Uterus (tissue), 2 donors: ENCODE results near the gene ADAM10.

Experiments used
- POLR2A ChIP-seq, 2 donors: fragments of 450-650 bp; IDR thresholded peaks; one replicate each; pipeline ENCODE4 v1.6.1; 2016; ENCODE audit warnings: antibody characterized with exemption in 2 of 2, mild to moderate bottlenecking in 1 of 2, moderate library complexity in 1 of 2
- TF ChIP-seq, protein P1 (sequence below), 4 experiments: fragments of 200-600 bp in 2 of 4; fragments of 450-650 bp in 2 of 4; sonication (generic) in 2 of 4; IDR thresholded peaks; one replicate each; pipeline ENCODE4 v1.5.1; 2016 to 2019; ENCODE audit warnings: antibody characterized with exemption in 4 of 4, mild to moderate bottlenecking in 2 of 4, moderate library complexity in 1 of 4

DNA sequence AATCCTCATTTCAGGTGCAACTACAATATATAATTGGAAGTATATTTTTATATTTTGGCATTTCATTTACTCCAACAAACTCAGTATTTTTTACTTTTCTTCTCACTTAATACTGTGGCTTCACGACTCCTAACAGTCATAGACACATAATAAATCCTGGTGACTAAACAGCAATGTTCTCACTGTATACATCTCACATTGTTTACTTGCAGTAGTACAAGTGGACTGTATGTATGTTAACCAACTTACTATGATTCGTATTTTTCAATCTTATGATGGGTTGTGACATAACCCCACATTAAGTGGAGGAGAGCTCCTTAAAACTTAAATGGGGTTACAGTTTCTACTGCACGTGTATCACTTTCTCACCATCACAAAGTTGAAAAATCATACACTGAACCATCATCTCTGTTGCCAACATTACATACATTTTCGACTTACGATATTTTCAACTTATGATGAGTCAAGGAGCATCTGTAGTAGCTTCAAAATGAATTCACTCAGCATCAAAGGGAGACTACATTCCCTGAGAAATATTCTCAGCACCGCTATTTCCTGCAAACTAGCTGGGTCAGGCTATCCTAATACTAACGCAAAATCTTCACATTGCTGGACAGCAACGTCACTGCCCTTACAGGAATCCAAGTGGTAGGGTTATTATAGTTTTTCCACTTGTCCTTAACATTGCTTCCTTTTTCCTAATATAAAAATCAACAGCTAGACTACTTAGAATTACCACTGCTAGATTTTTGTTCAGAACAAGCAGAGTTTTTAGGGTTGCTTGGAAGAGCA, 7.3 kb downstream of the ADAM10 start:
- no peak for TF ChIP-seq POLR2A (IDR thresholded peaks at IDR 0.05)
- TF ChIP-seq, protein P1, sequence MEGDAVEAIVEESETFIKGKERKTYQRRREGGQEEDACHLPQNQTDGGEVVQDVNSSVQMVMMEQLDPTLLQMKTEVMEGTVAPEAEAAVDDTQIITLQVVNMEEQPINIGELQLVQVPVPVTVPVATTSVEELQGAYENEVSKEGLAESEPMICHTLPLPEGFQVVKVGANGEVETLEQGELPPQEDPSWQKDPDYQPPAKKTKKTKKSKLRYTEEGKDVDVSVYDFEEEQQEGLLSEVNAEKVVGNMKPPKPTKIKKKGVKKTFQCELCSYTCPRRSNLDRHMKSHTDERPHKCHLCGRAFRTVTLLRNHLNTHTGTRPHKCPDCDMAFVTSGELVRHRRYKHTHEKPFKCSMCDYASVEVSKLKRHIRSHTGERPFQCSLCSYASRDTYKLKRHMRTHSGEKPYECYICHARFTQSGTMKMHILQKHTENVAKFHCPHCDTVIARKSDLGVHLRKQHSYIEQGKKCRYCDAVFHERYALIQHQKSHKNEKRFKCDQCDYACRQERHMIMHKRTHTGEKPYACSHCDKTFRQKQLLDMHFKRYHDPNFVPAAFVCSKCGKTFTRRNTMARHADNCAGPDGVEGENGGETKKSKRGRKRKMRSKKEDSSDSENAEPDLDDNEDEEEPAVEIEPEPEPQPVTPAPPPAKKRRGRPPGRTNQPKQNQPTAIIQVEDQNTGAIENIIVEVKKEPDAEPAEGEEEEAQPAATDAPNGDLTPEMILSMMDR (IDR thresholded peaks at IDR 0.05): no peak
